HG03378 (cell line): ENCODE measurements around the gene IPO13.

Source experiments
- ATAC-seq: cut with Tn5 transposase; IDR thresholded peaks from one replicate; pipeline ENCODE4 v1.9.1; 2021; ENCODE audit warnings: mild to moderate bottlenecking, moderate library complexity; ENCODE audit not compliant: unreplicated experiment

Gene IPO13

GRCh38 chr1:43930949-43931275 lies 15.8 kb upstream of the IPO13 start:
- ATAC-seq: no peak

DNA sequence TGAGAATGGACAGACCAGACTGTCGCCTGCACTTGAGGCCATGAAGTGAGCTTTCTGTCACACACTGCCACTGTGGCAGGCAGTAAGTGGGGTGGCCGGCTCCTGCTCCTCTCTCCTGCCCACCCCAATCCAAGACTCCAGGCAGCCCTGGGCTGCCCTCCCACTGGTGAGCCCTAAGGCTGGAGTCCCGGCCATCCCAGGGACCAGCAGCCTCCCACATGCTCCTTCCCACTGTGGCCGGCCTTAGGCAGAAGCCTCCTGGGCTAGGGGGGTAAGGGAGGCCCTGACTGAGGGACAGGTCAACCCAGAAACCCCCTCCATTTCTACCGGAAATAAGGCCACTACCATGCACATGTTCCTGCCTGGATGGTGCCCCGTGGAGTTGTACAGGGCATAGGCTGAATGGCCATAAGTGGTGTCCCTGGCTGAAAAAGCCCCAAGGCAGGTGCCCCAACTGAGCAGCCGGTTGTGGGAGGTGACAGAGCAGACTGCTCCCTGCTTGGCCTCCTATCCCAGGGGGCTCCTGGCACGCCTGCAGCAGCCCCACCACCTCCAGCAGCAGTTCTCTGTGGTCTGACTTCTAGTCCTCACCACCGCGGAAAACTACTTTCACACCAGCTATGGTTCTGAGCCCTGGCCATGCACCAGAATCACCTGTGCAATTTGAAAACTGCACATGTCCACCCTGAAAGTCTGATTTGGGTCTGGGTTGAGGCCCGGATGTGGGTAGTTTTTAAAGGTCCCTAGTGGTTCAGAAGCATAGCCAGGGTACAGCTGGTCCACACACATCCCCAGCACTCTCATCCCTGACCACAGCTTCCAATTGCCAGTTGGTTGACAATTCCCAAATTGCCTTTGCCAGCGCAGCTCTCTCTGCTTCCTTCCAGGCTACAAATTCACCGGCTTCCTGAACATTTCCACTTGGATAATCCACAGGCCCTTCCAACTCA lies 14.8 kb upstream of the IPO13 start:
- no peak for ATAC-seq

- no peak for ATAC-seq
Observed at GRCh38 chr1:43932786-43933385, 13.9 kb upstream of the IPO13 start.

DNA sequence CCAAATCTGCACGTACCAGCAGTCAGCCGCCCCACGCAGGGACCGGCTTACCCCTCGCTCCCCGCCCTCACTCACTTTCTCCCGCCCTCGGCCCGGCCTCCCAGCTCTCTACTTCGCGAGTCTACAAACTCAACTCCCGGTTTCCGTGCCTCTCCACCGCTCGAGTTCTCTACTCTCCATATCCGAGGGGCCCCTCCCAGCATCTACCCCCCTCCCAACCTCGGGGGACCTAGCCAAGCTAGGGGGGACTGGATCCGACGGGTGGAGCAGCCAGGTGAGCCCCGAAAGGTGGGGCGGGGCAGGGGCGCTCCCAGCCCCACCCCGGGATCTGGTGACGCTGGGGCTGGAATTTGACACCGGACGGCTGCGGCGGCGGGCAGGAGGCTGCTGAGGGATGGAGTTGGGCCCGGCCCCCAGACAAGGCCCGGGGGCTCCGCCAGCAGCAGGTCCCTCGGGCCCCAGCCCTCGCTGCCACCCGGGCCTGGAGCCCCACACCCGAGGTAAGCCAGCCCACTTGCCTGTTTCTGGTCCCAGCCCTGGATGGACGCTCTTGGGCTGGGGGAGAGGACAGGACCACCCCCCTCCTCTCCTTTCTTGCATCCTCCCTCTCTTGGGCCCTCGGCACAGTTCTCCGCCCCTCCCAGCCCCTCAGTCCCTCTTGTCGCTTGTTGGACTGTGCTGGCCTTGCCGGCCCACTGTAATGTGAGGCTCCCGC lies 13.2 kb upstream of the IPO13 start, which contains the start of gene ARTN:
ARTN (plus strand) TSS at position 416 of the 715 bp plus-strand sequence. CDS start 1,856 bp downstream, outside the sequence.
- no peak for ATAC-seq

GRCh38 chr1:43934101-43934985 lies 12.4 kb upstream of the IPO13 start:
- no peak for ATAC-seq

DNA sequence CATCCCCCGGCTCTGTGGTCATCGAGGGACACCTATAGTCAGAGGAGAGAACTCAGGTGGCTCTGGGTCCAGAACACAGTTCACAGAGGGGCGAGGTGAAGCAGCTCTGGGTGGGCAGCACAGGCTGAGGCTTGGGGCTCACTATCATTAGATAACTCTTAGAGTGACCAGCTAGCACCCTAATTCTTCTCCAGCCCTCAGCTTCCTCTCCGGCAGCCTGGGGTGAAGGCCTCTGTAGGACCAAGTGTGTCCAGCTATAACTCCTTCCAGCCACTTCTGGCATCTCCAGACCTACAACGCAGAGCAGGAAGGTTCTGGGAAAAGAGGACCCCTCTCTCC lies 11.8 kb upstream of the IPO13 start:
- ATAC-seq: no peak

- ATAC-seq: no peak
Observed at GRCh38 chr1:43935711-43936427, 10.9 kb upstream of the IPO13 start.

DNA sequence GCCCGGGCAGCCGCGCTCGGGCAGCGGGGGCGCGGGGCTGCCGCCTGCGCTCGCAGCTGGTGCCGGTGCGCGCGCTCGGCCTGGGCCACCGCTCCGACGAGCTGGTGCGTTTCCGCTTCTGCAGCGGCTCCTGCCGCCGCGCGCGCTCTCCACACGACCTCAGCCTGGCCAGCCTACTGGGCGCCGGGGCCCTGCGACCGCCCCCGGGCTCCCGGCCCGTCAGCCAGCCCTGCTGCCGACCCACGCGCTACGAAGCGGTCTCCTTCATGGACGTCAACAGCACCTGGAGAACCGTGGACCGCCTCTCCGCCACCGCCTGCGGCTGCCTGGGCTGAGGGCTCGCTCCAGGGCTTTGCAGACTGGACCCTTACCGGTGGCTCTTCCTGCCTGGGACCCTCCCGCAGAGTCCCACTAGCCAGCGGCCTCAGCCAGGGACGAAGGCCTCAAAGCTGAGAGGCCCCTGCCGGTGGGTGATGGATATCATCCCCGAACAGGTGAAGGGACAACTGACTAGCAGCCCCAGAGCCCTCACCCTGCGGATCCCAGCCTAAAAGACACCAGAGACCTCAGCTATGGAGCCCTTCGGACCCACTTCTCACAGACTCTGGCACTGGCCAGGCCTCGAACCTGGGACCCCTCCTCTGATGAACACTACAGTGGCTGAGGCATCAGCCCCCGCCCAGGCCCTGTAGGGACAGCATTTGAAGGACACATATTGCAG lies 10.2 kb upstream of the IPO13 start:
- ATAC-seq: no peak

- no peak for ATAC-seq
Observed at GRCh38 chr1:43937179-43937865, 9.4 kb upstream of the IPO13 start.

DNA sequence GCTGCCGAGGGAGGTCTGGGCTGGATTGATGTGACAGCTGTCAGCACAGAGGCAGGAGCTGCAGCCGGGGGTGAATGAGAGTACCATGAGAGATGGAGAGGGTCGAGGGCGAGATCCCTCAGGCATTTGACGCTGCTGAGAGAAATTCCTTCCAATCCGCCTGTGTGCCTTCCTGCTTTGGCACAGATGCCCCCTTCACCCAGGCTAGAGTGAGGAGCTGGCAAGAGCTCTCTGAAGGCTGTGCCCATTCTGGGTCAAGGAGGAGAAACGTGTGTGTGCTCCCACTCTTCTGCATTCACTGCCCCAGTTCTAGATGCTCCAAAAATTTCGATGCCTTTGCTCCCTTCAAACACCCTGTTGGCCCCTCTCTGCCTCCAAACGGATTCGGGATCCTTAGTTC lies 8.4 kb upstream of the IPO13 start:
- ATAC-seq: no peak

- ATAC-seq: no peak
Observed at GRCh38 chr1:43938892-43939587, 7.7 kb upstream of the IPO13 start.

DNA sequence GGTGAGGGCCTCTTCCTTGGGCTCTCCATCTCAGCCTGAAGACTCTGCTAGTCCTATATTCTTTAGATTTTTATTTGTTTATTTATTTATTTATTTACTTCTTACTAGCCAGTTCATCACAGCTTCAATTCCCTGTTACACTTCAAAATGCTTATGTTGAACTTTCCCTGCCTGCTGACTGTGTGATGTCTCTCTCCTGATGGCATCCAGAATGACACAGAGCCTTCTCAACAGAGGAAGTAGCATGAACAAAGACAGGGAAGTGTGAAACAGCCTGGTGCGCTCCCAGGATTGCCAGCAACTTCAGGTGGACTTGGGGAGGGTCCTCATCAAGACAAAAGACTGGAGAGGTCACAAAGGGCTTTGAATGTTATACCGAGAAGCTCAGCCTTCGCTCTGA lies 4.3 kb upstream of the IPO13 start:
- no peak for ATAC-seq

GRCh38 chr1:43944860-43945259 lies 1.9 kb upstream of the IPO13 start:
- no peak for ATAC-seq

DNA sequence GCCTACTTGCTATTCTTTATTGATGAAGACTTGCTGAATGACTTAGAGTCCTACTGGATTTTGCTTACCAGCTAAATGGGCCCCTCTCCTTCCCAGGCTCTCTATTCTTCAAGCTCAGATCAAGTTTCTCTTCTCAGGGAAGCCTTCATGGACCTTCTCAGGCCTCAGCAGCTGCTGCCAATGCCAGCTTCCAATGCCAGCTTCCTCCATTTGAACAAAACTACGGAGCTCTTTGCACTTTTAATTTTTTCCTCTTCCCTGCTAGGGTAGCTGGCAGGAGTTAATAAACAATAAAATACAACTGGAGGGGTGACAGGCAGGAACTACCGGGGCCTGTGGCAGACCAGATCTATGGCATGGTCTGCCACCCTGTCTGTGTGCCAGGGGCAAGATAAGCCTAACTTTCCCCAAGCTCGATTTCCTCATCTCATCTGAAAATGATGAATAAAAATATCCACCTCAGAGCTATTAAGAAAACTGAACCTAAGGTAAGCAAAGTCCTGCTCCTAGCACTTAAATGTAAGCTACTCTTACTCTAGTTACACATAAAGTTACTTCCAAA lies 995 bp upstream of the IPO13 start:
- no peak for ATAC-seq

DNA sequence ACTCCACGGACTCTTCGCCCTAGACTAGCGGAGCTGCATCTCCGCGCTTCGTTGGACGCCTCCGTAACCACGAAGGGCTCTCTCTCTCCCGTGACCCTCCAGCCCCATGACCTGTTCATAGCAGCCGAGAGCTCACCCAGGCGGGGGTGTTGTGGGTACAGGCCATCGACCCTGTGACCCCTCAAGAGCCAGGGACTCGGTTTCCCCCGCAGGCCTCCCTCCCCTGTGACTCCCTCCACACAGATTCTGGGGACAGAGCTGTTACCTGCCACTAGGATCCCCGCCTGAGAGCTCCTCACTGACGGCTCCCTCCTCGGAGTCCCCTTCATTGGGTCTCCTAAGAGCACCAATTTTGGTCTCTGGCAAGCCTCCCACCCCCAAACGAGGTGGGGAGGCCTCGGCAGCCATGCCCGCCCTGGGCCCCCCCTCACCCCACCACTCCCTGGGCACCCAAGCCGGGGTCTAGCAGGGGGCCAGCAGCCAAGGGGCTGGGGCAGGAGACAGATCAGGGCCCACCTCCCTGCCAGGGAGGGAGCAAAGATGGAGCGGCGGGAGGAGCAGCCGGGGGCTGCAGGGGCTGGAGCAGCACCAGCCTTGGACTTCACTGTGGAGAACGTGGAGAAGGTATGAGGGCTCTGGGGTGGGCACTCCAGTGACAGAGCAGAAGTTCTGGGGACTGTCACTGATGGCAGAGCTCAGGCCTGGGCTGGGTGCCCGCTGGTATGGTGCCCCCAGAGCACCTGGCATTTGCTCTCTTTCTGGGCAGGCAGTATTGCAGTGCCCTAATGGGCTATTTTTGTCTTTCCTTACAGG lies 517 bp downstream of the IPO13 start:
- peak; percentile 5 for ATAC-seq

GRCh38 chr1:43947874-43948437 lies 1.2 kb downstream of the IPO13 start:
- no peak for ATAC-seq

DNA sequence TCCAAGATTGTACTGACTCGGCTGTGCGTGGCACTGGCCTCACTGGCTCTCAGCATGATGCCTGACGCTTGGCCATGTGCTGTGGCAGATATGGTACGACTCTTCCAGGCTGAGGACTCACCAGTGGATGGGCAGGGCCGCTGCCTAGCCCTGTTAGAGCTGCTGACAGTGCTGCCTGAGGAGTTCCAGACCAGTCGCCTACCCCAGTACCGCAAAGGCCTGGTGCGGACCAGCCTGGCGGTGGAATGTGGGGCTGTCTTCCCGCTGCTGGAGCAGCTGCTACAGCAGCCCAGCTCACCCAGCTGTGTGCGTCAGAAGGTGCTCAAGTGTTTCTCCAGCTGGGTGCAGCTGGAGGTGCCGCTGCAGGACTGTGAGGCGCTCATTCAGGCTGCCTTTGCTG lies 2.9 kb downstream of the IPO13 start:
- ATAC-seq: no peak
